WTC11 (cell line): ENCODE data around the gene KIF4B.

ENCODE experiments used
- ATF1 ChIP-seq: sonication (generic); formaldehyde crosslinking; IDR thresholded peaks from 2 replicates; pipeline ENCODE4 v1.8.1; 2023; ENCODE audit warnings: mild to moderate bottlenecking, moderate library complexity, missing genetic modification reagents
- HMGA2 ChIP-seq: fragments of 250-450 bp; sonication (Bioruptor Pico); IDR thresholded peaks from 2 replicates; pipeline ENCODE4 v1.4.0; 2021; ENCODE audit warnings: mild to moderate bottlenecking, moderate library complexity
- KAT7 ChIP-seq: sonication (generic); formaldehyde crosslinking; IDR thresholded peaks from 2 replicates; pipeline ENCODE4 v1.8.1; 2023; ENCODE audit warnings: missing genetic modification reagents, mild to moderate bottlenecking, borderline replicate concordance
- NFYB ChIP-seq: sonication (generic); formaldehyde crosslinking; conservative IDR thresholded peaks from 2 replicates; pipeline ENCODE4 v1.8.0; 2022; ENCODE audit warnings: low read depth, missing genetic modification reagents
- OVOL2 ChIP-seq: fragments of 250-450 bp; sonication (Bioruptor Pico); IDR thresholded peaks from 2 replicates; pipeline ENCODE4 v1.9.0; 2021; ENCODE audit warnings: mild to moderate bottlenecking, borderline replicate concordance
- SP1 ChIP-seq: sonication (generic); formaldehyde crosslinking; conservative IDR thresholded peaks from 2 replicates; pipeline ENCODE4 v1.8.1; 2022; ENCODE audit warnings: missing genetic modification reagents
- TF ChIP-seq, protein P1 (sequence below): fragments of 200-600 bp; IDR thresholded peaks from 2 replicates; pipeline ENCODE4 v1.8.0; 2022; ENCODE audit warnings: antibody characterized with exemption
- TF ChIP-seq, protein P2 (sequence below): sonication (generic); formaldehyde crosslinking; IDR thresholded peaks from 2 replicates; pipeline ENCODE4 v1.8.0; 2022; ENCODE audit warnings: mild to moderate bottlenecking, missing genetic modification reagents
- TF ChIP-seq, protein P3 (sequence below): fragments of 250-450 bp; sonication (Bioruptor Pico); IDR thresholded peaks from 2 replicates; pipeline ENCODE4 v2.1.2; 2022; ENCODE audit warnings: mild to moderate bottlenecking, moderate library complexity
- TF ChIP-seq, protein P4 (sequence below): sonication (generic); formaldehyde crosslinking; IDR thresholded peaks from 2 replicates; pipeline ENCODE4 v1.8.1; 2022; ENCODE audit warnings: low read depth, mild to moderate bottlenecking, moderate library complexity, missing genetic modification reagents, borderline replicate concordance
- TF ChIP-seq, protein P5 (sequence below): sonication (generic); formaldehyde crosslinking; IDR thresholded peaks from 2 replicates; pipeline ENCODE4 v1.8.0; 2022; ENCODE audit warnings: mild to moderate bottlenecking, missing genetic modification reagents

DNA sequence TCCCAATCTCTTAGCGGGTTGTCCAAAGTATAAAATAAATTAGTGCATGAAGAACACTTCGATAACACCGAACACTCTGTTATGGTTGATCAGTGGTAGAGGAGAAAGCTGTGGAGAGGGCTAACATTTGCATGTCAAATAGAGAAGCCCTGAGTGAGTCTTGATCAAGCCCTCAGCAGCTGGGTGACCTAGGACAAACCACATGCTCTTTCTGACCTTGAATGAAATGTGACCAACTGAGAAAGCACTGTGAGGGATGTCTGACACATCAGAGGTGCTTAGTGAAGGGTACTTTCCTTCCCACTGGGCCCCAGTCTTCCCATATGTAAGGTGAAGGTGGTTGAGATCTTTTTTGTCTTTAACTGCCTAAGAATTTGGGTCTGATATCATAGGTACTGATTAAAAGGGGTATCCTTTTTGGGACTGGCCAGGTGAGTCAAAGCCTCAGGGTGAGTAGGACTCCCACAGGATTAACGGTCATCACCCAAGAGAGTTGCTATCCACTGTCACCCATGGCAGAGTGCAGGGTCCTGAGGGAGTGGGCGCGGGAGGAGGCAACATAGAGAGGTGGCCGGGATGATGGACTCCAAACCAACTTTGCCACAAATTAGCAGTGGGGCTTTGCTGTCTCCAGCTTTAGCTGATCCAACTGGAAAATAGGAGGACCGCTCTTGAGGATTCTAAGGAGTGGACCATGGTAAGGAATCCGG lies 53.5 kb downstream of the KIF4B start:
- TF ChIP-seq SP1 (no peak), ATF1 (CRISPR knock-in tag) (no peak), NFYB (no peak), HMGA2 (CRISPR knock-in tag) (no peak), KAT7 (CRISPR knock-in tag) (no peak), OVOL2 (no peak)
- TF ChIP-seq, protein P1, sequence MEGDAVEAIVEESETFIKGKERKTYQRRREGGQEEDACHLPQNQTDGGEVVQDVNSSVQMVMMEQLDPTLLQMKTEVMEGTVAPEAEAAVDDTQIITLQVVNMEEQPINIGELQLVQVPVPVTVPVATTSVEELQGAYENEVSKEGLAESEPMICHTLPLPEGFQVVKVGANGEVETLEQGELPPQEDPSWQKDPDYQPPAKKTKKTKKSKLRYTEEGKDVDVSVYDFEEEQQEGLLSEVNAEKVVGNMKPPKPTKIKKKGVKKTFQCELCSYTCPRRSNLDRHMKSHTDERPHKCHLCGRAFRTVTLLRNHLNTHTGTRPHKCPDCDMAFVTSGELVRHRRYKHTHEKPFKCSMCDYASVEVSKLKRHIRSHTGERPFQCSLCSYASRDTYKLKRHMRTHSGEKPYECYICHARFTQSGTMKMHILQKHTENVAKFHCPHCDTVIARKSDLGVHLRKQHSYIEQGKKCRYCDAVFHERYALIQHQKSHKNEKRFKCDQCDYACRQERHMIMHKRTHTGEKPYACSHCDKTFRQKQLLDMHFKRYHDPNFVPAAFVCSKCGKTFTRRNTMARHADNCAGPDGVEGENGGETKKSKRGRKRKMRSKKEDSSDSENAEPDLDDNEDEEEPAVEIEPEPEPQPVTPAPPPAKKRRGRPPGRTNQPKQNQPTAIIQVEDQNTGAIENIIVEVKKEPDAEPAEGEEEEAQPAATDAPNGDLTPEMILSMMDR = no peak
- TF ChIP-seq, protein P2, sequence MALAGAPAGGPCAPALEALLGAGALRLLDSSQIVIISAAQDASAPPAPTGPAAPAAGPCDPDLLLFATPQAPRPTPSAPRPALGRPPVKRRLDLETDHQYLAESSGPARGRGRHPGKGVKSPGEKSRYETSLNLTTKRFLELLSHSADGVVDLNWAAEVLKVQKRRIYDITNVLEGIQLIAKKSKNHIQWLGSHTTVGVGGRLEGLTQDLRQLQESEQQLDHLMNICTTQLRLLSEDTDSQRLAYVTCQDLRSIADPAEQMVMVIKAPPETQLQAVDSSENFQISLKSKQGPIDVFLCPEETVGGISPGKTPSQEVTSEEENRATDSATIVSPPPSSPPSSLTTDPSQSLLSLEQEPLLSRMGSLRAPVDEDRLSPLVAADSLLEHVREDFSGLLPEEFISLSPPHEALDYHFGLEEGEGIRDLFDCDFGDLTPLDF = no peak
- TF ChIP-seq, protein P3, sequence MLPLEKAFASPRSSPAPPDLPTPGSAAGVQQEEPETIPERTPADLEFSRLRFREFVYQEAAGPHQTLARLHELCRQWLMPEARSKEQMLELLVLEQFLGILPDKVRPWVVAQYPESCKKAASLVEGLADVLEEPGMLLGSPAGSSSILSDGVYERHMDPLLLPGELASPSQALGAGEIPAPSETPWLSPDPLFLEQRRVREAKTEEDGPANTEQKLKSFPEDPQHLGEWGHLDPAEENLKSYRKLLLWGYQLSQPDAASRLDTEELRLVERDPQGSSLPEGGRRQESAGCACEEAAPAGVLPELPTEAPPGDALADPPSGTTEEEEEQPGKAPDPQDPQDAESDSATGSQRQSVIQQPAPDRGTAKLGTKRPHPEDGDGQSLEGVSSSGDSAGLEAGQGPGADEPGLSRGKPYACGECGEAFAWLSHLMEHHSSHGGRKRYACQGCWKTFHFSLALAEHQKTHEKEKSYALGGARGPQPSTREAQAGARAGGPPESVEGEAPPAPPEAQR (CRISPR knock-in tag) = no peak
- TF ChIP-seq, protein P4, sequence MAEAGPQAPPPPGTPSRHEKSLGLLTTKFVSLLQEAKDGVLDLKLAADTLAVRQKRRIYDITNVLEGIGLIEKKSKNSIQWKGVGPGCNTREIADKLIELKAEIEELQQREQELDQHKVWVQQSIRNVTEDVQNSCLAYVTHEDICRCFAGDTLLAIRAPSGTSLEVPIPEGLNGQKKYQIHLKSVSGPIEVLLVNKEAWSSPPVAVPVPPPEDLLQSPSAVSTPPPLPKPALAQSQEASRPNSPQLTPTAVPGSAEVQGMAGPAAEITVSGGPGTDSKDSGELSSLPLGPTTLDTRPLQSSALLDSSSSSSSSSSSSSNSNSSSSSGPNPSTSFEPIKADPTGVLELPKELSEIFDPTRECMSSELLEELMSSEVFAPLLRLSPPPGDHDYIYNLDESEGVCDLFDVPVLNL = no peak
- TF ChIP-seq, protein P5, sequence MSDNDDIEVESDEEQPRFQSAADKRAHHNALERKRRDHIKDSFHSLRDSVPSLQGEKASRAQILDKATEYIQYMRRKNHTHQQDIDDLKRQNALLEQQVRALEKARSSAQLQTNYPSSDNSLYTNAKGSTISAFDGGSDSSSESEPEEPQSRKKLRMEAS = no peak
